H9 (cell line): ENCODE measurements around the gene MYRIP. TPM values are rescaled to one million over a fixed set of nuclear protein-coding genes. Genes with fewer than 3 reads are reported as not detected.

Experiments used
- DNase-seq: peaks from one replicate; pipeline ENCODE4 v3.0.0-alpha.2; 2017
- H2AFZ ChIP-seq: one replicate; pipeline ENCODE4 v1.6.1; 2013; ENCODE audit warnings: mild to moderate bottlenecking, low read length, control low read depth, moderate library complexity
- H2AK5ac ChIP-seq: 2 replicates; pipeline ENCODE4 v1.6.1; 2013; ENCODE audit warnings: low read length, control low read depth, mixed read lengths; ENCODE audit not compliant: insufficient read length
- H2BK120ac ChIP-seq: one replicate; pipeline ENCODE4 v1.6.1; 2013; ENCODE audit warnings: low read depth, mild to moderate bottlenecking, low read length, control low read depth, inconsistent platforms; ENCODE audit not compliant: poor library complexity, severe bottlenecking
- H2BK12ac ChIP-seq: 2 replicates; pipeline ENCODE4 v1.6.1; 2013; ENCODE audit warnings: low read length, control low read depth, mixed read lengths, low read depth; ENCODE audit not compliant: insufficient read length
- H2BK15ac ChIP-seq: 2 replicates; pipeline ENCODE4 v1.6.1; 2013; ENCODE audit warnings: low read depth, low read length, control low read depth
- H2BK20ac ChIP-seq: one replicate; pipeline ENCODE4 v1.6.1; 2013; ENCODE audit warnings: low read depth, mild to moderate bottlenecking, low read length, control low read depth, inconsistent platforms; ENCODE audit not compliant: poor library complexity, severe bottlenecking
- H2BK5ac ChIP-seq: 2 replicates; pipeline ENCODE4 v1.6.1; 2013; ENCODE audit warnings: low read length, control low read depth, mixed read lengths; ENCODE audit not compliant: insufficient read length
- H3K14ac ChIP-seq: 2 replicates; pipeline ENCODE4 v1.6.1; 2013; ENCODE audit warnings: low read length, control low read depth; ENCODE audit not compliant: insufficient read depth
- H3K18ac ChIP-seq: 2 replicates; pipeline ENCODE4 v1.6.1; 2013; ENCODE audit warnings: low read depth, mild to moderate bottlenecking, mixed read lengths, low read length, control low read depth; ENCODE audit not compliant: insufficient read length
- H3K23ac ChIP-seq: 2 replicates; pipeline ENCODE4 v1.6.1; 2013; ENCODE audit warnings: low read length, control low read depth, mixed read lengths, low read depth; ENCODE audit not compliant: insufficient read length
- H3K23me2 ChIP-seq: 2 replicates; pipeline ENCODE4 v1.6.1; 2013; ENCODE audit warnings: low read depth, mild to moderate bottlenecking, mixed read lengths, low read length, control low read depth; ENCODE audit not compliant: insufficient read length, poor library complexity, severe bottlenecking
- H3K27ac ChIP-seq: 2 replicates; pipeline ENCODE4 v1.5.1; 2013; ENCODE audit warnings: low read length, control low read depth, mixed read lengths, low read depth; ENCODE audit not compliant: insufficient read length
- H3K27me3 ChIP-seq: 2 replicates; pipeline ENCODE4 v1.6.1; 2013; ENCODE audit warnings: low read length, control low read depth, inconsistent platforms; ENCODE audit not compliant: insufficient read depth
- H3K4ac ChIP-seq: 2 replicates; pipeline ENCODE4 v1.6.1; 2013; ENCODE audit warnings: low read depth, mild to moderate bottlenecking, control low read depth, inconsistent platforms, low read length, moderate library complexity
- H3K4me1 ChIP-seq: 2 replicates; pipeline ENCODE4 v1.6.1; 2013; ENCODE audit warnings: low read length, control low read depth, inconsistent platforms; ENCODE audit not compliant: insufficient read depth
- H3K4me2 ChIP-seq: 2 replicates; pipeline ENCODE4 v1.6.1; 2013; ENCODE audit warnings: low read length, control low read depth, mixed read lengths; ENCODE audit not compliant: insufficient read length, insufficient read depth
- H3K56ac ChIP-seq: 2 replicates; pipeline ENCODE4 v1.6.1; 2013; ENCODE audit warnings: low read depth, mild to moderate bottlenecking, mixed read lengths, low read length, control low read depth; ENCODE audit not compliant: insufficient read length
- H3K79me1 ChIP-seq: 2 replicates; pipeline ENCODE4 v1.6.1; 2013; ENCODE audit warnings: low read depth, mild to moderate bottlenecking, moderate library complexity, low read length, control low read depth, inconsistent platforms; ENCODE audit not compliant: insufficient read depth, poor library complexity, severe bottlenecking
- H3K79me2 ChIP-seq: 2 replicates; pipeline ENCODE4 v1.6.1; 2013; ENCODE audit warnings: low read length, control low read depth, inconsistent platforms; ENCODE audit not compliant: insufficient read depth
- H3K9ac ChIP-seq: 2 replicates; pipeline ENCODE4 v1.6.1; 2013; ENCODE audit warnings: low read length, control low read depth, mixed read lengths; ENCODE audit not compliant: insufficient read length; ENCODE audit errors: extremely low read depth
- H3K9me3 ChIP-seq: one replicate; pipeline ENCODE4 v1.6.1; 2013; ENCODE audit warnings: low read depth, low read length, inconsistent platforms; ENCODE audit not compliant: control insufficient read depth
- H3T11ph ChIP-seq: one replicate; pipeline ENCODE4 v1.6.1; 2013; ENCODE audit warnings: mild to moderate bottlenecking, low read length, control low read depth, inconsistent platforms
- H4K20me1 ChIP-seq: one replicate; pipeline ENCODE4 v1.6.1; 2013; ENCODE audit not compliant: control insufficient read depth, insufficient read length, insufficient read depth
- H4K5ac ChIP-seq: 2 replicates; pipeline ENCODE4 v1.6.1; 2013; ENCODE audit warnings: low read depth, mild to moderate bottlenecking, mixed read lengths, low read length, control low read depth; ENCODE audit not compliant: insufficient read length
- H4K8ac ChIP-seq: replicated peaks from 2 replicates; pipeline ENCODE4 v1.6.1; 2013; ENCODE audit warnings: low read length, control low read depth, mixed read lengths, low read depth; ENCODE audit not compliant: insufficient read length
- H4K91ac ChIP-seq: 2 replicates; pipeline ENCODE4 v1.6.1; 2013; ENCODE audit warnings: low read depth, mild to moderate bottlenecking, moderate library complexity, mixed read lengths, low read length, control low read depth; ENCODE audit not compliant: insufficient read length
- H3K27ac Mint-ChIP-seq, 3 experiments: 2 replicates in 2 of 3; 3 replicates in 1 of 3; pipeline ENCODE4 v1.8.0; 2020 to 2021; ENCODE audit warnings: mixed read lengths in 3 of 3, mild to moderate bottlenecking in 1 of 3, moderate library complexity in 1 of 3
- H3K27me3 Mint-ChIP-seq: 2 replicates; pipeline ENCODE4 v1.8.0; 2021; ENCODE audit warnings: low read depth, mild to moderate bottlenecking, moderate library complexity, mixed read lengths
- H3K36me3 Mint-ChIP-seq, 3 experiments: 2 replicates in 2 of 3; 3 replicates in 1 of 3; pipeline ENCODE4 v1.8.0; 2020 to 2021; ENCODE audit warnings: low read depth in 3 of 3, mixed read lengths in 3 of 3; ENCODE audit not compliant: insufficient read depth in 1 of 3
- H3K4me1 Mint-ChIP-seq, 2 experiments: 2 replicates each; pipeline ENCODE4 v1.8.0; 2020; ENCODE audit warnings: mixed read lengths in 2 of 2
- H3K4me3 Mint-ChIP-seq, 2 experiments: 2 replicates in 1 of 2; 3 replicates in 1 of 2; pipeline ENCODE4 v1.8.0; 2020 to 2021; ENCODE audit warnings: mild to moderate bottlenecking in 2 of 2, mixed read lengths in 2 of 2, moderate library complexity in 1 of 2
- H3K9me3 Mint-ChIP-seq, 2 experiments: 2 replicates in 1 of 2; 3 replicates in 1 of 2; pipeline ENCODE4 v1.8.0; 2020; ENCODE audit warnings: mild to moderate bottlenecking in 2 of 2, mixed read lengths in 2 of 2, moderate library complexity in 1 of 2
- CTCF ChIP-seq: fragments of 200-600 bp; sonication (generic); conservative IDR thresholded peaks from 3 replicates; pipeline ENCODE4 v1.8.0; 2021; ENCODE audit warnings: antibody characterized with exemption, mild to moderate bottlenecking
- WGBS: extraction: QIAGEN DNeasy Blood & Tissue Kit; methylation state at CpG from one replicate; pipeline ENCODE4 v1.1.7; 2013; ENCODE audit warnings: missing lambda C conversion rate, low lambda C conversion rate, mixed read lengths; ENCODE audit not compliant: insufficient read length; ENCODE audit errors: extremely low coverage; 5-methylcytosine and 5-hydroxymethylcytosine counted together
- total RNA-seq: library from RNA; stranded (reverse); gene quantifications from 2 replicates; pipeline ENCODE4 v1.2.1, GENCODE V29; 2021

MYRIP gene
- total RNA-seq, 1 experiment from 2014 or later, result 1.8 TPM

GRCh38 chr3:40079203-40079846 is 269.9 kb downstream of the MYRIP start:
- no peak overlapping the region for H4K8ac ChIP-seq
- H2BK5ac ChIP-seq, result no peak overlapping the region
- H3K79me1 ChIP-seq, result no peaks in the 10 kb centered on the region
- no peaks in the 10 kb centered on the region for H3K4me1 Mint-ChIP-seq
- H3K9me3 ChIP-seq, result no peaks in the 10 kb centered on the region
- no peak overlapping the region for H3K4ac ChIP-seq
- no peak overlapping the region for H2BK12ac ChIP-seq
- no peak overlapping the region for H3K4me3 Mint-ChIP-seq
- H4K20me1 ChIP-seq, result no peaks in the 10 kb centered on the region
- H3K27ac Mint-ChIP-seq, result no peak overlapping the region; a peak in 1 of 7 replicates
- TF ChIP-seq CTCF, result no peak
- no peak overlapping the region for H2AK5ac ChIP-seq
- H2BK15ac ChIP-seq, result no peak overlapping the region
- H3K27me3 Mint-ChIP-seq, result 0 out of 2 replicates have a peak, but pooled peaks cover 1% of the 10 kb centered on the region
- no peak overlapping the region for H2BK120ac ChIP-seq
- H4K91ac ChIP-seq, result no peak overlapping the region
- H2AFZ ChIP-seq, result no peak overlapping the region
- H3K9ac ChIP-seq, result no peak overlapping the region
- H3K9me3 Mint-ChIP-seq, result peaks cover 0 to 7% of the 10 kb centered on the region in 2 experiments; a peak in 3 of 5 replicates
- no peaks in the 10 kb centered on the region for H3K23me2 ChIP-seq
- no peaks in the 10 kb centered on the region for H3K4me1 ChIP-seq
- no peak overlapping the region for H3K18ac ChIP-seq
- no peak overlapping the region for H3K14ac ChIP-seq
- peaks cover 0 to 2% (median 0%) of the 10 kb centered on the region in 3 experiments; a peak in 2 of 7 replicates for H3K36me3 Mint-ChIP-seq
- no peak overlapping the region for H3K4me2 ChIP-seq
- H3K27ac ChIP-seq, result no peak overlapping the region
- DNase-seq, result no peak
- no peak overlapping the region for H3K56ac ChIP-seq
- no peak overlapping the region for H4K5ac ChIP-seq
- H2BK20ac ChIP-seq, result no peak overlapping the region
- no peak overlapping the region for H3T11ph ChIP-seq
- no peaks in the 10 kb centered on the region for H3K27me3 ChIP-seq
- WGBS, result no CpG with 5 or more reads among the region's 4 CpGs
- no peak overlapping the region for H3K23ac ChIP-seq
- H3K79me2 ChIP-seq, result no peaks in the 10 kb centered on the region
